ENCODE measurements around the gene PSMC1. TPM values are rescaled to one million over a fixed set of nuclear protein-coding genes. Genes with fewer than 3 reads are reported as not detected.

The PSMC1 gene
- total RNA-seq, 1 donor from 2014 or later: 113 TPM

DNA sequence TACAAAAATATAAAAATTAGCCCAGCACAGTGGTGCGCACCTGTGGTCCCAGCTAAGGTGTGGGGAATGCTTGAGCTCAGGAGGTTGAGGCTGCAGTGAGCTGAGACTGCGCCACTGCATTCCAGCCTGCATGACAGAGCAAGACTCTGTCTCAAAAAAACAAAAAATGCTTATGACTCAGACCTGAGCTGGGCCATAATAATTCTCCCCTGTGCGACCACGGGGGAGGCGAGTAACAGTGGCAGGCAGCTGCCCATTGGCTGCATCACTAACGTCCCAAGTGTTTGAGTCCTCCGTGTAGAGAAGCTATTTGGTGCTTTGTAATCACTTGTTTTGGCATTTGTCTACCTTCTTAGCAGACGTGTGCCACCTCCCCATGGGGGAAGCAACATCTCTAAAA is 24.9 kb downstream of the PSMC1 start:
- Mint-ChIP-seq H3K27me3 (ENCODE audit: unreplicated experiment) (peaks cover 4% of the 10 kb centered on the region), H3K4me1 (ENCODE audit: low read depth, unreplicated experiment) (peaks cover 35% of the 10 kb centered on the region), H3K9me3 (ENCODE audit: unreplicated experiment) (peaks cover 8% of the 10 kb centered on the region), H3K4me3 (ENCODE audit: unreplicated experiment) (peak overlapping the region; percentile 65), H3K27ac (ENCODE audit: unreplicated experiment) (peak overlapping the region; percentile 64), H3K36me3 (ENCODE audit: unreplicated experiment) (no peaks in the 10 kb centered on the region)
- TF ChIP-seq CTCF (IDR thresholded peaks at IDR 0.05; ENCODE audit: partially characterized antibody, unreplicated experiment): no peak
- no peak for DNase-seq

DNA sequence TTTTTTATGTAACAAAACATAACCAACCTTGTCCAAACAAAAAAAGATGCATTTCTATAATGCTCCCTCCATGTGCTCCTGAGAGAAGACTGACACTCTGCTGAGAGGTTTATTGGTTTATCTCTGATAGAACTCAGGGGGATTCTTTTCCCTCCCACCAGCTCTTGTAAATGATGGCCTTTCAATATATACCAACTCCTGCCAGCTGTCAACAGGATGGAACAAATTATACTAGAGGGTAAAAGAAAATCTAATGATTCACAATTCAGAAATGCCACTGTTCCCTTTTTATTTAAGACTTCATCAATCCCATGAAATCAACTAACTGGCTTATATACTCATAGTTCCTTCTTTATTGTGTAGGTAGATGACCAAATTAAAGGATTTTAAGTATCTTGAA is 25.4 kb downstream of the PSMC1 start:
- Mint-ChIP-seq H3K4me1 (ENCODE audit: low read depth, unreplicated experiment) (peaks cover 30% of the 10 kb centered on the region), H3K27ac (ENCODE audit: unreplicated experiment) (peak overlapping the region; percentile 64), H3K4me3 (ENCODE audit: unreplicated experiment) (peak overlapping the region; percentile 65), H3K36me3 (ENCODE audit: unreplicated experiment) (no peaks in the 10 kb centered on the region), H3K27me3 (ENCODE audit: unreplicated experiment) (no peaks in the 10 kb centered on the region), H3K9me3 (ENCODE audit: unreplicated experiment) (peaks cover 3% of the 10 kb centered on the region)
- no peak for DNase-seq
- TF ChIP-seq CTCF (IDR thresholded peaks at IDR 0.05; ENCODE audit: partially characterized antibody, unreplicated experiment): no peak

GRCh38 chr14:90287791-90288190 is 31.4 kb downstream of the PSMC1 start:
- H3K36me3 Mint-ChIP-seq (ENCODE audit: unreplicated experiment): peaks cover 5% of the 10 kb centered on the region
- peaks cover 2% of the 10 kb centered on the region for H3K9me3 Mint-ChIP-seq (ENCODE audit: unreplicated experiment)
- peaks cover 23% of the 10 kb centered on the region for H3K4me1 Mint-ChIP-seq (ENCODE audit: low read depth, unreplicated experiment)
- TF ChIP-seq CTCF (IDR thresholded peaks at IDR 0.05; ENCODE audit: partially characterized antibody, unreplicated experiment): no peak
- H3K27me3 Mint-ChIP-seq (ENCODE audit: unreplicated experiment): peaks cover 2% of the 10 kb centered on the region
- DNase-seq: no peak
- H3K4me3 Mint-ChIP-seq (ENCODE audit: unreplicated experiment): no peak overlapping the region
- H3K27ac Mint-ChIP-seq (ENCODE audit: unreplicated experiment): no peak overlapping the region

DNA sequence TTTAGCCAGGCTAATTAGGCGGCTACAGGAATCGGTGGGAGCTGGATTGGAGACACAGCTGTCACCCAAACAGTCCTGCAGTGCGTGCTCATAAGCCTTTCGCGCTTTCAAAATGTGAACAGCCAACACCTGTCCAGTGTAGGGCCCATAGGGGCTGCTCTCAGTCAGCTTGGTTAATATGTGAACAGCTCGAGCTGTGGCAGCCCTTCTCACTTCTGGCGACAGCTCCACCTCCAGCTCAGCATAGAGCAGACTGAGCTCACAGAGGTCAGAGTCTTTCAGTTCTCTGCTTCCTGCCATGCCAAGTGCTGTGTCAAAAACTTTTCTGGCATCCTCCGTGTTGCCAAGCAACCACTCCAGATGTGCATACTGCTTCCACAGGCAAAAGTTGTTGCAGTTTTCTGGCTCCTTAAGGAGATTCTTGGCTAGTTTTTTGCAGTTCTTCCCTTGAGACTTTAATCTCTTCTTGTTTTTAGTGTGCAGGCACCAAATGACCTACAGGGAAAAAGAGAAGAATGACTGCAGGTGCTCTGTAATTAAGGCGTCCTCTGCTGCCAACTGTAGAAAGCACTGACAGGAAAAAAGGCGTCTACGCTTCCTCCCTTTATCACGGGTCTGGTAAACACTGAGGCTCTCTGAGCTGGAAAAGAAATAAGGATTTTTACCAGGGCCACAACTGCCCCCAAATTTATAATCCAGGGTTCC is 32.5 kb downstream of the PSMC1 start:
- no peak for TF ChIP-seq CTCF (IDR thresholded peaks at IDR 0.05; ENCODE audit: partially characterized antibody, unreplicated experiment)
- Mint-ChIP-seq H3K36me3 (ENCODE audit: unreplicated experiment) (peaks cover 5% of the 10 kb centered on the region), H3K27me3 (ENCODE audit: unreplicated experiment) (peaks cover 2% of the 10 kb centered on the region), H3K4me1 (ENCODE audit: low read depth, unreplicated experiment) (peaks cover 17% of the 10 kb centered on the region), H3K27ac (ENCODE audit: unreplicated experiment) (no peak overlapping the region), H3K9me3 (ENCODE audit: unreplicated experiment) (peaks cover 2% of the 10 kb centered on the region), H3K4me3 (ENCODE audit: unreplicated experiment) (no peak overlapping the region)
- no peak for DNase-seq

DNA sequence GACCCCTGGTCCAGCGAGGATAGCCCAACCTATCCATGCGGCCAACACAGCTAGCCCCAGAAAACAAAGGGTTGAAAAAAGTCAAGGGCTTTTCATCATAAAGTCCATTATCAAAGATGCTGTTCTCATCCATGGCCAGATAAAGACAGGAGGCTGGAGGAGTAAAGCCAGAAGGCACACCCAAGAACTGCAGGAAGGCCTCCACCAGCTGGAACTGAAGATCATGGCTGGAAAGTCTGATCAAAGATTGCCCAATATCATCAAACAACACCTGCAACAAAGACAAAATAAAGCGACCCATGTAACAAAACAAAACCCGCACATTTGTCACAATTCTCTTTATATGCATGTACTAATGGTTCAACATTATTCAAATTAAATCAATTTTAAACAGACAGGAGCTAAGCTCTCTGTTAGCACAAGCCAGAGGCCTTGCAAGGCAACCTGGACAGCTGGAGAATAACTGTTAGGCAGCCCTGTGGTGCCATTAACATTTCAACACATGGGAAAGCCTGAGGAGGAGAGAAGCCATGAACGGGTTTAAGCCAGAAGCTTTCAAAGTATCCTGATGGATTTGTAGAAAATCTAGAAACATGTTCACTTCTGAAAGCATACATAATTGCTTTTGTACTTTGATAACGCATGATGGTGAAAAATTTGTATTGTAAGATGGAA is 34.1 kb downstream of the PSMC1 start:
- Mint-ChIP-seq H3K27ac (ENCODE audit: unreplicated experiment) (no peak overlapping the region), H3K9me3 (ENCODE audit: unreplicated experiment) (peaks cover 2% of the 10 kb centered on the region), H3K27me3 (ENCODE audit: unreplicated experiment) (peaks cover 2% of the 10 kb centered on the region), H3K4me3 (ENCODE audit: unreplicated experiment) (no peak overlapping the region), H3K36me3 (ENCODE audit: unreplicated experiment) (peaks cover 5% of the 10 kb centered on the region), H3K4me1 (ENCODE audit: low read depth, unreplicated experiment) (peaks cover 17% of the 10 kb centered on the region)
- DNase-seq: no peak
- TF ChIP-seq CTCF (IDR thresholded peaks at IDR 0.05; ENCODE audit: partially characterized antibody, unreplicated experiment): no peak

Measured in glutamatergic neuron (in vitro differentiated cells).